Gastrocnemius medialis (tissue), 4 donors: ENCODE data around the gene NSRP1.

ENCODE experiments used
- POLR2A ChIP-seq, 2 donors: fragments of 450-650 bp; IDR thresholded peaks; one replicate each; pipeline ENCODE4 v1.6.1; 2017; ENCODE audit warnings: antibody characterized with exemption in 2 of 2, mild to moderate bottlenecking in 2 of 2, moderate library complexity in 2 of 2
- TF ChIP-seq, protein P1 (sequence below), 5 experiments: fragments of 450-650 bp in 3 of 5; fragments of 200-600 bp in 2 of 5; sonication (generic) in 2 of 5; IDR thresholded peaks in 4 of 5; conservative IDR thresholded peaks in 1 of 5; 1 replicate in 4 of 5; 2 replicates in 1 of 5; pipeline ENCODE4 v1.5.1; 2016 to 2019; ENCODE audit warnings: antibody characterized with exemption in 5 of 5, mild to moderate bottlenecking in 3 of 5, moderate library complexity in 3 of 5

- TF ChIP-seq, protein P1, sequence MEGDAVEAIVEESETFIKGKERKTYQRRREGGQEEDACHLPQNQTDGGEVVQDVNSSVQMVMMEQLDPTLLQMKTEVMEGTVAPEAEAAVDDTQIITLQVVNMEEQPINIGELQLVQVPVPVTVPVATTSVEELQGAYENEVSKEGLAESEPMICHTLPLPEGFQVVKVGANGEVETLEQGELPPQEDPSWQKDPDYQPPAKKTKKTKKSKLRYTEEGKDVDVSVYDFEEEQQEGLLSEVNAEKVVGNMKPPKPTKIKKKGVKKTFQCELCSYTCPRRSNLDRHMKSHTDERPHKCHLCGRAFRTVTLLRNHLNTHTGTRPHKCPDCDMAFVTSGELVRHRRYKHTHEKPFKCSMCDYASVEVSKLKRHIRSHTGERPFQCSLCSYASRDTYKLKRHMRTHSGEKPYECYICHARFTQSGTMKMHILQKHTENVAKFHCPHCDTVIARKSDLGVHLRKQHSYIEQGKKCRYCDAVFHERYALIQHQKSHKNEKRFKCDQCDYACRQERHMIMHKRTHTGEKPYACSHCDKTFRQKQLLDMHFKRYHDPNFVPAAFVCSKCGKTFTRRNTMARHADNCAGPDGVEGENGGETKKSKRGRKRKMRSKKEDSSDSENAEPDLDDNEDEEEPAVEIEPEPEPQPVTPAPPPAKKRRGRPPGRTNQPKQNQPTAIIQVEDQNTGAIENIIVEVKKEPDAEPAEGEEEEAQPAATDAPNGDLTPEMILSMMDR (IDR thresholded peaks at IDR 0.05 in 4 of 5, conservative IDR thresholded peaks at IDR 0.05 in 1 of 5), result no peak
- no peak for TF ChIP-seq POLR2A (IDR thresholded peaks at IDR 0.05)
Observed at GRCh38 chr17:30116345-30116660, 313 bp upstream of the NSRP1 start.
